Skin epidermis (tissue), 12 donors: ENCODE measurements around the gene USP16.
"Not testable (repeated sequence)": the region's sequence is repeated elsewhere in the genome, so short reads cannot be mapped to it uniquely, and the experiment has no call there.

Source experiments
- H3K27ac ChIP-seq, 21 experiments: fragments of 200-600 bp; sonication (generic) in 11 of 21; one replicate each; pipeline ENCODE4 v1.5.0; 2020; ENCODE audit warnings: mild to moderate bottlenecking in 3 of 21, inconsistent platforms in 2 of 21, moderate library complexity in 2 of 21
- H3K4me3 ChIP-seq, 7 experiments: fragments of 200-600 bp; sonication (generic) in 2 of 7; one replicate each; pipeline ENCODE4 v1.5.0; 2020; ENCODE audit warnings: inconsistent platforms in 2 of 7, mild to moderate bottlenecking in 2 of 7, moderate library complexity in 1 of 7

The USP16 gene

DNA sequence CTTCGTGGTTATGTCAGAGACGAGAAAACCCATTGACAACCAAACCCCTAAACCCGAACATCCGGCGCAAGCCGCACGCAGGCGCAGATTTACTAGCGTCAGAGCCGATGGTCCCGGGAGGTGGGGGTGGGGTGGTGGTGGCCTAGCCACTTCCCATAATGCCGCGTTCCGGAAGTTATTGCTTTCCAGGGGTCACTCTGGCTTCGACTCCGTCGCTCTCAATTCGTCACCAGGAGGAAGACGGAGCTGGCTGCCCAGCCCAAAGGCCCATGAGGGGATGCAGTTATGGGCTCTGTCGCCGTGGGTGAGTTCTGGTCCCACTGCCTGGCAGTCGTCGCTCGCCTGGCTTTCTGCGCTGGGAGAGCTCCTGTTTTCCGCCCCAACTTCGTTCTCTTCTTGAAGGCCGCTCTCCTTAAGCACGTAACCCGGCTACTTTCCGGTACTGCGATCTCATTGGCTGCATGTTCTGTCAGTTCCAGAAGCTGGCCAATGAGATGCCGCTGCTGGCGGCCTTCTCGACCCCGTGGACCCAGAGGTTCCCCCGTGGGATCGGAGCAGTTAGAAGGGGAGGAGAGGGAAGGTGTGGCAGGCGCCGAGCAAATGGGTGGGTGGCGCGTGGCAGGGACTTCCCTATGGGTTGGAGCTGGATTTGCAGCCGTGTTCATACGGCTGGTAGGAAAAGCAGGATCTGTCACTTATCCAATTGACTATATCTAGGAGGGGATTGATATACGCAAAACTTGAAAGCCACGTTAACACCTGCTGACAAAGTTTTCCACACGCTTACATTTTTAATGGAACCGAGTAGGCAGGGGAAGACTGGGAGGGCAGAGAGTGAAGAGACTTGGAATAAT lies at the start of gene USP16:
Gene USP16 (plus strand): TSS at position 195 of the 854 bp plus-strand sequence. CDS start 3,246 bp downstream, outside the sequence.
- Histone ChIP-seq H3K27ac (peak within 1 kb of the TSS; percentile 32 to 100 (median 98)), H3K4me3 (peak within 1 kb of the TSS; percentile 51 to 64 (median 63))

DNA sequence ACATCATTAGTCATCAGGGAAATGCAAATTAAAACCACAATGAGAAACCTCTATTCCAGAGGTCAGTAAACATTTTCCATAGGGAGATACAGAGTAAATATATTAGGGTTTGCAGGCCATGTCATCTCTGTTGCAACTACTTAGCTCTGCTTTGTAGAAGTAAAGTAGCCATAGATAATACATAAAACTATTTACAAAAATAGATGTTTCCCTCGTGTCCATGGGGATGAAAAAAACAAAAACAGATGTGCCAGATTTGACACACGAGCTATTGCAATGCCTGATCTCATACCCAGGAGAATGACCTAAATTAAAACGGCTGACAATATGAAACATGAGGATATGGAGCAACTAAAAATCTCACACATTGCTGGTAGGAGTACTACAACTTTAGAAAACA lies 49.1 kb upstream of the USP16 start:
- H3K27ac ChIP-seq = peak overlapping the region in 1 of 21 experiments; percentile 33
- no peak overlapping the region for H3K4me3 ChIP-seq

DNA sequence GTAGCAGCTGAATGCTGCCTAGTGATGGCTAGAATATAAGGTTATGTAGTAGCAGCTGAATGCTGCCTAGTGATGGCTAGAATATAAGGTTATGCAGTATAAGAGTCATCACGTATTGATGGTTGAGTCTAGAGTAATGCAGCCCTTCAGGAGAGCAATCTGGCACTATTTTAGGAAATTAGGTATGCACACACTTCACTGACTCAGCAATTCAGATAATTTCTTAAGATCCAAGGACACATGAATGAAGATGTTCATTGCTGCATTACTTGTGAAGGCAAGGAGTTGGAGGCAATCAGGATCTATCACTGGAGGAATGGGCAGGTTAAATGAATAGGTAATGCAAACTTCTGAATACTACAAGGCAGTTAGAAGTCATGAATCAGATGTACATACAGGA lies 45.4 kb upstream of the USP16 start:
- Histone ChIP-seq H3K4me3 (no peak overlapping the region), H3K27ac (no peak overlapping the region)

DNA sequence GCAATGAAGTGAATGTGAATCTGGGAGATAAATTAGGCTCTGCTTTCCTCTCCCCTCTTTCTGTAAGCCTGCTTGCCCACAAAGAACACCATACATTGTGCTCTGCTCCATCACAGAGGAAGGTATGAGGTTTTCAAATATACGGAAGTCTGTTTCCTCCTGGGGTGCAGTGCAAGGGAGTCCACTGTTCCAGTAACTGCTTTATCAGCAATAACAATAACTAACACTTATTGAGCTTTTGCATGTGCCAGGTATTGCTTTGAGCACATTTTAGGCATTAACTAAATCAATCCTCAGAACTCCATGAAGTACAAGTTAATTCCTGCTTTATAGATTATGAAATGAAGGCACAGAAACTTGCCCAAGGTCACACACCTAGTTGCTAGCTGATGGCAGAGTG lies 41.8 kb upstream of the USP16 start:
- H3K4me3 ChIP-seq = no peak overlapping the region
- no peak overlapping the region for H3K27ac ChIP-seq

DNA sequence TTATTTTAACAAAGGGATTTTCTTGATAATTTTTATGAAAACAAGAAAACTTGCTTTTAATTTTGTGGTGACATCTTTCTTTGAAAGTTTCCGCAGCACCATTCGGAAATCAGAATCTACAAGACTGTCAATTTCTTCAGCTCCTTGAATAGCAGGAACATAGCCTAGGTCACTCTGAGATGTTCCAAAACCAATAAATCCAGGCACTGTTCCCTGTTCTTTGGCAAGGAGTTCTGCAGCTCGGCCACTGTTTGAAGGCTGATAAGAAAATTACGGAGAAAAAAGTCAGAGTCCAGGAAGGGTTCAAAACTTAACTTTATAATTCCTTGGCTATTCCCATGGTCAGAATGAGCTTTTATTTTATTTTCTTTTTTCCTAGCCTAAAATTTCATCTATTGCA lies 37.8 kb upstream of the USP16 start:
- H3K4me3 ChIP-seq = no peak overlapping the region
- no peak overlapping the region for H3K27ac ChIP-seq

DNA sequence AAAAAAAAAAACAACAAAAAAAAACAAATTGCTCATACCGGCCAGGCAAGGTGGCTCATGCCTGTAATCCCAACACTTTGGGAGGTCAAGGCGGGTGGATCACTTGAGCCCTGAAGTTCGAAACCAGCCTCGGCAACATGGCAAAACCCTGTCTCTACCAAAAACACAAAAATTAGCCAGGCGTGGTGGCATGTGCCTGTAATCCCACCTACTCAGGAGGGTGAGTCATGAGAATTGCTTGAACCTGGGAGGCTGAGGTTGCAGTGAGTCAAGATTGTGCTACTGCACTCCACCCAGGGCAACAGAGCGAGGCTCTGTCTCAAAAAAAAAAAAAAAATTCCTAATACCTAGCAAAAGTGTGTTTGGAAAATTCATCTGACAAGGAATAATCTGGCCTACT lies 36.3 kb upstream of the USP16 start:
- not testable (repeated sequence) for H3K27ac ChIP-seq

DNA sequence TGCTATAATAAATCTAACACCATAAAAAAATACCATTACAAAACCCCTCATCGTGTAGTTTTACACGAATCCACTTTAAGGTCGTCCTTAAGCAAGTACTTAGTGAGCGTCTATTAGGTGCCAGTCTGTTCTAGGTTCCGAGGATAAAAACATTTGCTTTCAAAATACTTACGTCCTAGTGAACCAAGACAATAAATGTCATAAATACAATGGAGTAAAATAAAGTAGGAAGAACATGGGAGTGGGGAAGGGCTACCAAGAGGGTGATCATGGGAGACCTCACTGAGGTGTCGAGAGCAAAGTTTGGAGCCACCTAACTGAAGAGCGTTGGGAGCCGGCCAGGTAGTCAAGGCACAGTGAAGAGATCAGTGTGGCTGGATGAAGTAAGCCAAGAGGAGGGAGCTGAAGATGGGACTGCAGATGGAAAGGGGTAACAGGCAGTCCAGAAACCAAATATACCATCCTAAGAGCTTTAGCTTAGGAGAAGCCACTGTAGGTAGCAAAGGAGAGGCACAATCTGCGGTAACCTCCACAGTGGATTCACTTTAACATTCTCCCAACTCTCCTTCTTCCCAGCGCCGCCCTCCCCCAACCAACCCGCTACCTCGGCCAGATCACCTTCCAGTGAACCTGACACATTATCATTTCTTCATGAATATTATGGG lies 32.5 kb upstream of the USP16 start:
- Histone ChIP-seq H3K27ac (peak overlapping the region; percentile 4 to 96 (median 87)), H3K4me3 (peak overlapping the region; percentile 54 to 99 (median 81))

More for the DNA sequence above, 36.3 kb upstream of the USP16 start:
- H3K4me3 ChIP-seq = not testable (repeated sequence)

DNA sequence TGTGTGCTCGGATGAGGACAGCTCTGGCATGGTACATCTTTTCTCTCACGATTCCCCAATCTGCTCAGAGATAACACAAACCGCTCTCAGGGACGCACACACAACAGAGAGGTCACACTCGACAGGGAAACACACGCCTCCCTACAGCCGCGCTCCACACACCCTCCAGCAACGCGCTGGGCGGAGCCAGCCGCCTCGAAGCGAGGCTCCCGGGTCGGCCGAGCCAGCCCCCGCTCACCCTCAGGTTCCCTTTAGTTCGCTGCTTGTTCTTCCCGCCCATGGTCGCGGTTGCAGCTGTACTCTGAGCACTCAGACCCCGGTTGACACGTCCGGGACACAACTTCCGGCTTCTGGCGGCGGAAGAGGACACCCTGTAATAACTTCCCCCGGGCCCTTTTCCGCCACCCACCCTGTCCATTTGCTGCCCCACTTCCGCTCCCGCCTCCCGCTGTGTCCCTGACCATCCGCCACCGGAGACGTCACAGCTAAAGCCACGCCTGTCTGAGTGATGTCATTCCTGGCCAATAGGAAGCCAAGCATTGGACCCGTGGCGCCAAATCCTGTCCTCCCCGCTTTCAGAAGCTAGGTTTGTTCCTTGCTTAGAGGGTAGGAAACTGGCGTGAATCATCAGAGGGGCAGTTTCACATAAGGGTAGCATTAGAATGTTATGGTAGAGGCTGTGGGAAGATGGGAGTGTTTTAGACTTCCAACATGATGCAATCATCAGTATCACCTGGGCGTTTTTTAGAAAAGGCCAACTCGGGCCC lies 31.8 kb upstream of the USP16 start, which contains the start of gene LTN1:
Gene LTN1 (minus strand): TSS at position 352 of the 767 bp plus-strand sequence. CDS start 72 bp downstream, at position 280.
- H3K4me3 ChIP-seq = peak within 1 kb of the TSS; percentile 54 to 99 (median 81)
- peak within 1 kb of the TSS; percentile 4 to 96 (median 87) for H3K27ac ChIP-seq

DNA sequence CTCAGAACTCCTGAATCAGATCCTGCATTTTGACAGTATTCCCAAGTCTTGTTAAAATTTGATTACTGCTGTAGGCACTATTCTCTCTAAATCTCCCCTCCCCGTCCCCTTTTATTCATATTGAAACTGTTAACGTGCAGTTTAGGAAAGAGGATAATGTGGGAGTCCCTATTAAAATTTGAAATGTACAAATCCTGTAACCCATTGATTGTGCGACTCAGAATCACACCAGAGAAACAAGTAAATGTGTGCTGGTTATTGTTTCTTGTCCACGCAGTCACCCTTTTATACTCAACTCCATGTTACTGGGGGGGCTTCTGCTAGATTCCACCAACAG lies 31.2 kb upstream of the USP16 start:
- peak overlapping the region; percentile 54 to 99 (median 81) for H3K4me3 ChIP-seq
- H3K27ac ChIP-seq = peak overlapping the region in 19 of 21 experiments; percentile 5 to 96 (median 86)

DNA sequence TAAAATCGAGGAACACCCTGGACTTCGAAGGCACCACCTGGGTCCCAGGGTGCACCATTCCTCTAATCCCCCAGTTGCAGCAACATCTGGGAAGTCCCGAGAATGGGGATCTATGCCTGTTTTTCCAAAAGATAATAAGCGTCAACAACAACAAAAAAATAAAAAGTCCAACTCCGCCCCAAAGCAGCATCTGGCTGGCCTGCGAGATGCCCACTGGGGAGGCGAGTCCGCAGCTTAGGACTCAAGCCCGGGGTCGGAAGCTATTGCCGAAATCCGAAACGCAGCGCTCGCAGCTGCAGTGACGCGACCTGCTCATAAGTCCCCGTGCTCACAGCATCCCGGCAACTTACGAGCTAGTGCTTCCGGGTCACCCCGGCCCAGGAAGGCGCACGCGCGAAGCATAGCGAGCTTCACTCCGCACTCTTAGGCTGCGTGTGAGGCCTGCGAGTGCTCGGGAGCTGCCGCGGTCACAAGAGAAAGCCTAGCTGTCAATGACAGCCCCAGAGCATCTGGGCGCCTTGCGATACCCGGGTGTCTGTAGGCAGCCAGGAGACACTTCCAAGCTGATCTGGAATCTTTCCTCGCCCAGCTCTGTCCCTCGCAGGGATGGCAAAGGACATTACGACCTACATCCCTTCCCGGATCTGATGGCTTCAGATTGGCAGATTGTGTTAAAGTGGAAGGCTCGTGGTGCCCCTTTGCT lies 21.9 kb upstream of the USP16 start:
- Histone ChIP-seq H3K27ac (peak overlapping the region in 20 of 21 experiments; percentile 67 to 96 (median 90)), H3K4me3 (peak overlapping the region; percentile 39 to 55 (median 47))

DNA sequence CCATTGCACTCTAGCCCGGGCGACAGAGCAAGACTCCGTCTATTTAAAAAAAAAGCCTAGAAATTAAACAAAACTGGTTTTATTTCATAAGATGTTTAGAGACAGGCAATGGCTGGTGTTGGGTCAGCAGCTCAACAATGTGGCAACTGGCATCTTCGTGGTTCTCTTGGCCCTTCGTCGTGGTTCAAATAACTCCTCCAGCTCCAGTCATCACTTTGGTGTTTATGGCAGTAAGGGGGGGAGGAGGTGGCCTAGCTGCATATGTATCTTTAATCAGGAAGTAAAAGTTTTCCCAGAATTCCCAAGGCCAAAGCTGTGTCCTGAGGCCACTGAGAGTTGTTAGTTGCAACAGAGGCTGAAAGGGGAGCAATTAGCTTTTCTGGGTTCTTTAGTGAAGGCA lies 18.8 kb upstream of the USP16 start:
- H3K4me3 ChIP-seq = no peak overlapping the region
- H3K27ac ChIP-seq = no peak overlapping the region

DNA sequence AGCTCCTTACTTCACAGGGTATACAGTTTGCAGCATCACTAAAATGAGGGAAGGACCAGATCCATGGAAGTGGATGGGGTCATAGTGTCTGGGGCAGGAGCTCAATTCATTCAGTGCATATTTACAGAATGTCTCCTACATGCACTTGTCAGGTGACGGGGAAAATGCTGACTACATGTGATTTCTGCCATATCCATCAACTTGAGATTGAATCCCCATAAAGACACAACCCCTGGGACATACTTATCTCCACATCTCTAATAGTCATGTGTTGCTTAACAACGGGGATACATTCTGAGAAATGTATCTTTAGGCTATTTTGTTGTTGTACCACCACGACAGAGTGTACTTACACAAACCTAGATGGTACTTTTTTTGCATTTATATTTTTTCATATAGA lies 17.3 kb upstream of the USP16 start:
- peak overlapping the region in 1 of 21 experiments; percentile 19 for H3K27ac ChIP-seq
- H3K4me3 ChIP-seq = no peak overlapping the region

DNA sequence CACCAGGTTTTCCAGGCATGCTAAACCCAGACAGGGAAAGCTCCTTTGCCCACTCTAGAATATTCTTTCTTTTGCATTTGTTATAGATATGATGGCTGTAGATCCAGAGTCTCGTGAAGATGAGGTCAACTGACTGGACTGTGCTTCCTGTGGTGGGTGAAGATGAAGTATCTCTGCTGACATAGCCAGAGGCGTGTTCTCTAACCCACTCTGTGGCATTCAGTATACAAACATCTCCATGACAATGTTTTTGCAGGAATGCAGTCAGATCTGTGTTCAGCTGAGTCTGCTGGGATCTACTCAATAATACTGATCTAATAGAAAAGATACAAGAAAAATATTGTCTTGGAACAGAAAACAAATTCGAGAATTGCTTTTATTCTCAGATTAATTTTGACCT lies 16.7 kb upstream of the USP16 start:
- peak overlapping the region in 1 of 21 experiments; percentile 19 for H3K27ac ChIP-seq
- no peak overlapping the region for H3K4me3 ChIP-seq

DNA sequence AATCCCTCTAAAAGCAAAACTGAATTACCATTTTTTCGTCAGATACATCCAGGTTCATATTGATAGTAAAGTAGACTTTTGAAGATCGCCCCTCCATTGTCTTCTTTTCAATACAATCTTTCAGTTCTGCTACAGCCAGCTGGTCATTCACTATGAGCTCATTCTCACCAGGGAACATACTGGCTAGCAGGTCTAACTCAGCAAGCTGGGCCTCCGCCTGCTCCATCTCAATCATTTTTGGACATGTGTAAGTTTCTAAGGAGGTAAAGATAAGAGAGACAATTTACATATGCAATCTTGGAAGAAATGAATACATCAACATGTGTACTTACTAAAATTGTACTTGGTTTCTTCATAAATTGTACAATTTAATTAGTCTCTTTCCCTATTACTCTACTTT lies 16.1 kb upstream of the USP16 start:
- Histone ChIP-seq H3K27ac (no peak overlapping the region), H3K4me3 (no peak overlapping the region)

DNA sequence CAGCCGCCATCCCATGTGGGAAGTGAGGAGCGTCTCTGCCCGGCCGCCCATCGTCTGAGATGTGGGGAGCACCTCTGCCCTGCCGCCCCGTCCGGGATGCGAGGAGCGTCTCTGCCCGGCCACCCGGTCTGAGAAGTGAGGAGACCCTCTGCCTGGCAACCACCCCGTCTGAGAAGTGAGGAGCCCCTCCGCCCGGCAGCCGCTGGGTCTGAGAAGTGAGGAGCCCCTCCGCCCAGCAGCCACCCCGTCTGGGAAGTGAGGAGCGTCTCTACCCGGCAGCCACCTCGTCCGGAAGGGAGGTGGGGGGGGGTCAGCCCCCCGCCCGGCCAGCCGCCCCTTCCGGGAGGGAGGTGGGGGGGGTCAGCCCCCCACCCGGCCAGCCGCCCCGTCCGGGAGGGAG lies 13.2 kb upstream of the USP16 start:
- H3K27ac ChIP-seq, H3K4me3 ChIP-seq: not testable (repeated sequence)

DNA sequence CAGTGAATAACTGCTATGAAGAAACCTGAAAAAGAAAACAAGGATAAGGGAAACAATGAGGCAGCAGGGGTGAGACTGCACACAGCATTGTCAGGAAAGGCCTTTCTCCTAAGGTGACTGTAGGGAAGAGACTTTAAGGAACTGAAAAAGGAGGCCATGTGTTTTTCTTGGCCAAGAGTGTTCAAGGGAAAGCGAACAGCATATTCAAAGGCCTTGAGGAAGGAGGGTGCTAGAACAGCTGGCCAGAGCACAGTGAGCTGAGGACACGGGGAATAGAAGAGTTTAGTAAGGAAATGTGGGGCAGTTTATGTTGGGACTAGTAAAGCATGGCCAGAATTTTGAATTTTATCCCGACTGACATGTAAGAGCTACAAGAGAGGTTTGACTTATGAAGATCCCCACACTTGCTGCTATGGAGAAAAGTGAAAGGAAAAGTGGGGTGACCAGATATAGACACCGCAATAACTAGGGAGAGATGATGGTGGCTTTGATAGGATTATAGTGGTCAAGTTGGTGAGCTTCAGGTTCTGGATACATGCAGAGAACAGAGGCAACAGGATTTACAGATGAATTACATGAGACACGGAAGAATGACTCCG lies 6.7 kb upstream of the USP16 start:
- peak overlapping the region in 9 of 21 experiments; percentile 9 to 96 (median 91) for H3K27ac ChIP-seq
- H3K4me3 ChIP-seq = peak overlapping the region in 4 of 7 experiments; percentile 64 to 85 (median 76)

DNA sequence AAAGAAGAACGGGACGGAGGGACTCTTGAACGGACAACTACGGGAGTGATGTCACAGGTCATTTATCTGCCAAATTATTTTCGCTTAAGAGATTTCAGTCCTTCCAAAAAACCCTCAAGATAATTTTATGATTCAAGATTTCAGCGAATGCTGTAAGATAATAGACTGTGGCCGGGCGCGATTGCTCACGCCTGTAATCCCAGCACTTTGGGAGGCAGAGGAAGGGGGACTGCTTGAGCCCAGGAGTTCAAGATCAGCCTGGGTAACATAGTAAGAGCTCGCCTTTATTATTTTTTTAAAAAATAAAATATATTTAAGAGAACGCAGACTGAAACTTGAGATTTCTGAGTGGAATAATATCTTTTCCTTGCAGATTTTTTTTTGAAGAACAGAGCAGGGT lies 5.9 kb upstream of the USP16 start:
- Histone ChIP-seq H3K4me3 (peak overlapping the region; percentile 64 to 95 (median 80)), H3K27ac (peak overlapping the region; percentile 47 to 96 (median 87))

DNA sequence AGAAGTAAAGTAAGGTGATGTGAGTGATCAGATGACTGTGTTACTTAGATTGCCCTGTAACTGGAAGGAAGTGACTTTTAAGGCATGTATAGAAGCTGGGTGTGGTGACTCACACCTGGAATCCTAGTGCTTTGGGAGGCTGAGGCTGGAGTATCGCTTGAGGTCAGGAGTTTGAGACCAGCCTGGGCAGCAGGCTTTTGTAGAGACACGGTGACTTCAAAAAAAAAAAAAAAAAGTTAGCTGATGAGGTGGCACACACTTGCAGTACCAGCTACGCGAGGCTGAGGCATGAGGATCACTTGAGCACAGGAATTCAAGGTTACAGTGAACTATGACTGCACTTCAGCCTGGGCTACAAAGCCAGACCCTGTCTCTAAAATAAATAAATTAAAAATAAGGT lies 2.3 kb upstream of the USP16 start:
- Histone ChIP-seq H3K27ac (peak overlapping the region in 2 of 21 experiments; percentile 6 to 36), H3K4me3 (no peak overlapping the region)

DNA sequence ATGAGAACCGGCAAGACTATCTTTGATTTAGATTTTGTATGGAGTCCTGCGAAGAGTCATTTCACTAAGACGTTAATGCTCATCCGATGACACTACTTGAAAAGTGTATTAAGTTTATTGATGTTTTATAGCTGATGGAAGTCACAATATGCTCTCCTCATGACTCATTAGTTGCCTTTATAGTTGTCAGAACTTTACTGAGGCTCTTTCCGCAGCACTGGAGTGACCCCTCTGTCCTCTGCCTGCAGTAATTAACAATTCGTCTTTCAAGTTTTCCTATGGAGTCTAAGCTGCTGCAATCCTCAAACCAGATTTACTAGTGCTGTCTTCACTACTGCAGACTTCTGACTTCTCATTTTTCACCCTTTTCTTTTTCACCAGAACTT lies 853 bp downstream of the USP16 start:
- Histone ChIP-seq H3K27ac (peak overlapping the region in 20 of 21 experiments; percentile 91 to 100 (median 98)), H3K4me3 (peak overlapping the region; percentile 51 to 64 (median 63))
